CD4-positive, alpha-beta memory T cell (primary cell): ENCODE measurements around the gene PMIS2. TPM values are rescaled to one million over a fixed set of nuclear protein-coding genes. Genes with fewer than 3 reads are reported as not detected.
A peak's percentile ranks its signal among the peaks of the same experiment; 100 is the strongest.
"Not testable (repeated sequence)": the region's sequence is repeated elsewhere in the genome, so short reads cannot be mapped to it uniquely, and the experiment has no call there.

Experiments
- CTCF ChIA-PET: fragments of 350-600 bp; sonication (Branson Sonifier 250); formaldehyde crosslinking; loops from one replicate; lab custom pipeline; 2021; ENCODE audit warnings: inconsistent platforms; ENCODE audit not compliant: partially characterized antibody; lab: Charles Lee
- POLR2A ChIA-PET: fragments of 350-600 bp; sonication (Branson Sonifier 250); formaldehyde crosslinking; loops from one replicate; lab custom pipeline; 2021; ENCODE audit not compliant: partially characterized antibody; lab: Charles Lee
- DNase-seq, 5 donors: peaks; one replicate each; pipeline versions ENCODE4 v3.0.0 to v3.0.0-alpha.2; 2020 to 2022; ENCODE audit warnings: mixed read lengths in 1 of 5
- H3K27ac ChIP-seq: one replicate; pipeline ENCODE4 v1.7.0; 2013; ENCODE audit warnings: low read depth, low read length
- H3K27me3 ChIP-seq: 2 replicates; pipeline ENCODE4 v1.7.0; 2013; ENCODE audit warnings: mild to moderate bottlenecking, low read length, moderate library complexity; ENCODE audit not compliant: insufficient read depth
- H3K36me3 ChIP-seq: 2 replicates; pipeline ENCODE4 v1.7.0; 2013; ENCODE audit warnings: mild to moderate bottlenecking, low read length, moderate library complexity; ENCODE audit not compliant: insufficient read depth
- H3K4me1 ChIP-seq: 2 replicates; pipeline ENCODE4 v1.7.0; 2013; ENCODE audit warnings: mild to moderate bottlenecking, low read length, moderate library complexity; ENCODE audit not compliant: insufficient read depth
- H3K4me3 ChIP-seq, 2 donors: one replicate each; pipeline ENCODE4 v1.7.0; 2013; ENCODE audit warnings: low read length in 2 of 2, mild to moderate bottlenecking in 1 of 2
- H3K9me3 ChIP-seq, 2 donors: one replicate each; pipeline ENCODE4 v1.7.0; 2013; ENCODE audit warnings: low read length in 2 of 2, control low read depth in 1 of 2; ENCODE audit not compliant: control insufficient read depth in 1 of 2
- H3K27ac Mint-ChIP-seq, 7 donors: one replicate each; pipeline ENCODE4 v1.8.0; 2020 to 2021; ENCODE audit warnings: mixed read lengths in 7 of 7, mild to moderate bottlenecking in 6 of 7, inconsistent platforms in 3 of 7, moderate library complexity in 3 of 7
- H3K27me3 Mint-ChIP-seq, 2 donors: one replicate each; pipeline ENCODE4 v1.8.0; 2020 to 2021; ENCODE audit warnings: mixed read lengths in 2 of 2
- H3K36me3 Mint-ChIP-seq, 2 donors: one replicate each; pipeline ENCODE4 v1.8.0; 2020 to 2021; ENCODE audit warnings: mixed read lengths in 2 of 2, inconsistent platforms in 1 of 2, mild to moderate bottlenecking in 1 of 2
- H3K4me1 Mint-ChIP-seq, 4 donors: one replicate each; pipeline ENCODE4 v1.8.0; 2020 to 2021; ENCODE audit warnings: mixed read lengths in 4 of 4, mild to moderate bottlenecking in 1 of 4
- H3K4me3 Mint-ChIP-seq, 8 donors: one replicate each; pipeline ENCODE4 v1.8.0; 2020 to 2021; ENCODE audit warnings: mixed read lengths in 8 of 8, mild to moderate bottlenecking in 7 of 8, moderate library complexity in 6 of 8, inconsistent platforms in 3 of 8
- H3K9me3 Mint-ChIP-seq, 8 donors: one replicate each; pipeline ENCODE4 v1.8.0; 2020 to 2021; ENCODE audit warnings: mixed read lengths in 8 of 8, mild to moderate bottlenecking in 5 of 8, inconsistent platforms in 3 of 8, moderate library complexity in 1 of 8
- intact Hi-C: fragments of 100-400 bp; cut with micrococcal nuclease; formaldehyde crosslinking; loops from one replicate; pipeline ENCODE4 v1.15.1; 2023
- polyA plus RNA-seq, 2 donors: library from polyadenylated mRNA; unstranded; fragments of 300-500 nt; fragmentation: Illumina TruSeq; gene quantifications; one replicate each; pipeline ENCODE4 v1.2.3, GENCODE V29; 2021
- total RNA-seq, 2 experiments: library from RNA; stranded (reverse); gene quantifications; one replicate each; pipeline ENCODE4 v1.2.3, GENCODE V29; 2021

PMIS2 gene
- total and polyA plus RNA-seq, 4 experiments from 2014 or later, result not detected

GRCh38 chr19:35595026-35595425 lies 9.1 kb downstream of the PMIS2 start:
- H3K27ac Mint-ChIP-seq, H3K27me3 ChIP-seq, POLR2A ChIA-PET, H3K9me3 Mint-ChIP-seq, H3K27me3 Mint-ChIP-seq, CTCF ChIA-PET, H3K9me3 ChIP-seq, intact Hi-C loops, H3K4me3 ChIP-seq, H3K4me1 Mint-ChIP-seq, H3K27ac ChIP-seq, H3K4me1 ChIP-seq, H3K4me3 Mint-ChIP-seq, DNase-seq, H3K36me3 Mint-ChIP-seq, H3K36me3 ChIP-seq: not testable (repeated sequence)

- Mint-ChIP-seq H3K4me1 (peaks cover 0 to 2% (median 1%) of the 10 kb centered on the region in 4 donors), H3K4me3 (no peak overlapping the region), H3K36me3 (no peaks in the 10 kb centered on the region), H3K27ac (no peak overlapping the region), H3K27me3 (peaks cover 4 to 7% of the 10 kb centered on the region in 2 donors), H3K9me3 (no peaks in the 10 kb centered on the region)
- no peak for DNase-seq
- Histone ChIP-seq H3K4me1 (no peaks in the 10 kb centered on the region), H3K27ac (no peak overlapping the region), H3K36me3 (no peaks in the 10 kb centered on the region), H3K27me3 (no peaks in the 10 kb centered on the region), H3K4me3 (no peak overlapping the region), H3K9me3 (no peaks in the 10 kb centered on the region)
- CTCF ChIA-PET, result no interaction called here
- POLR2A ChIA-PET, result no interaction called here
- intact Hi-C loops, result no loop called here
Measured at GRCh38 chr19:35595928-35596327, 10.0 kb downstream of the PMIS2 start.

GRCh38 chr19:35596366-35596999 lies 10.5 kb downstream of the PMIS2 start:
- Mint-ChIP-seq H3K27me3 (peaks cover 4 to 7% of the 10 kb centered on the region in 2 donors), H3K27ac (no peak overlapping the region), H3K9me3 (no peaks in the 10 kb centered on the region), H3K4me3 (no peak overlapping the region), H3K4me1 (peaks cover 0 to 2% (median 1%) of the 10 kb centered on the region in 4 donors), H3K36me3 (no peaks in the 10 kb centered on the region)
- intact Hi-C loops, result no loop called here
- ChIA-PET CTCF (interaction anchor here (1.0 to 1.5 kb wide), 2 partner anchors 48 to 86 kb away, joined by 4 to 5 read pairs; no protein-coding TSS in a partner anchor), POLR2A (no interaction called here)
- no peaks in the 10 kb centered on the region for H3K27me3 ChIP-seq
- H3K4me3 ChIP-seq, result no peak overlapping the region
- peak in 1 of 5 donors; percentile 16 for DNase-seq
- H3K9me3 ChIP-seq, result no peaks in the 10 kb centered on the region
- no peaks in the 10 kb centered on the region for H3K36me3 ChIP-seq
- no peaks in the 10 kb centered on the region for H3K4me1 ChIP-seq
- no peak overlapping the region for H3K27ac ChIP-seq

- Histone ChIP-seq H3K4me3 (no peak overlapping the region), H3K27me3 (no peaks in the 10 kb centered on the region), H3K4me1 (no peaks in the 10 kb centered on the region), H3K27ac (no peak overlapping the region), H3K9me3 (no peaks in the 10 kb centered on the region), H3K36me3 (no peaks in the 10 kb centered on the region)
- ChIA-PET POLR2A (interaction anchor here (0.9 kb wide), 1 partner anchor 1607 kb away, joined by 3 read pairs; no protein-coding TSS in a partner anchor), CTCF (no interaction called here)
- no peaks in the 10 kb centered on the region for H3K36me3 Mint-ChIP-seq
- no peak overlapping the region for H3K4me3 Mint-ChIP-seq
- DNase-seq, result no peak
- H3K27me3 Mint-ChIP-seq, result peaks cover 1 to 4% of the 10 kb centered on the region in 2 donors
- H3K9me3 Mint-ChIP-seq, result peaks cover 0 to 3% (median 0%) of the 10 kb centered on the region in 8 donors
- intact Hi-C loops, result no loop called here
- no peak overlapping the region for H3K27ac Mint-ChIP-seq
- no peaks in the 10 kb centered on the region for H3K4me1 Mint-ChIP-seq
Measured at GRCh38 chr19:35601971-35602370, 16.0 kb downstream of the PMIS2 start.

- intact Hi-C loops, H3K4me3 Mint-ChIP-seq: not testable (repeated sequence)
Measured at GRCh38 chr19:35604436-35604835, 18.5 kb downstream of the PMIS2 start.

GRCh38 chr19:35607170-35607569 lies 21.2 kb downstream of the PMIS2 start:
- H3K36me3 ChIP-seq, intact Hi-C loops, H3K27ac Mint-ChIP-seq, DNase-seq, H3K27ac ChIP-seq, H3K9me3 ChIP-seq, H3K4me3 Mint-ChIP-seq, H3K4me3 ChIP-seq, H3K27me3 ChIP-seq, H3K27me3 Mint-ChIP-seq, H3K36me3 Mint-ChIP-seq: not testable (repeated sequence)
- peaks cover 26% of the 10 kb centered on the region for H3K4me1 ChIP-seq
- peaks cover 16 to 34% (median 22%) of the 10 kb centered on the region in 4 donors for H3K4me1 Mint-ChIP-seq
- POLR2A ChIA-PET, result interaction anchor here (1.0 kb wide), 1 partner anchor 41 kb away, joined by 3 read pairs; the partner anchor contains the start of gene COX6B1
- H3K9me3 Mint-ChIP-seq, result peaks cover 0 to 12% (median 4%) of the 10 kb centered on the region in 8 donors
- CTCF ChIA-PET, result interaction anchor here (1.8 kb wide), 1 partner anchor 20 kb away, joined by 3 read pairs; no protein-coding TSS in a partner anchor

More at GRCh38 chr19:35604436-35604835, 18.5 kb downstream of the PMIS2 start:
- H3K27ac ChIP-seq, H3K4me1 ChIP-seq, H3K4me1 Mint-ChIP-seq, H3K27me3 Mint-ChIP-seq, H3K27me3 ChIP-seq, DNase-seq, H3K9me3 ChIP-seq, H3K36me3 Mint-ChIP-seq, H3K27ac Mint-ChIP-seq, H3K4me3 ChIP-seq, H3K36me3 ChIP-seq, CTCF ChIA-PET: not testable (repeated sequence)
- POLR2A ChIA-PET, result interaction anchor here (0.7 kb wide), 1 partner anchor 56 kb away, joined by 3 read pairs; no protein-coding TSS in a partner anchor
- H3K9me3 Mint-ChIP-seq, result peaks cover 0 to 12% (median 4%) of the 10 kb centered on the region in 8 donors

GRCh38 chr19:35607661-35608060 lies 21.7 kb downstream of the PMIS2 start:
- H3K27ac Mint-ChIP-seq, result peak overlapping the region in 1 of 7 donors; percentile 25
- ChIA-PET CTCF (interaction anchor here (0.9 to 1.8 kb wide), 2 partner anchors 20 to 60 kb away, joined by 3 read pairs; no protein-coding TSS in a partner anchor), POLR2A (interaction anchor here (1.0 kb wide), 1 partner anchor 41 kb away, joined by 3 read pairs; the partner anchor contains the start of gene COX6B1)

More at GRCh38 chr19:35607661-35608060, 21.7 kb downstream of the PMIS2 start:
- H3K27ac ChIP-seq, result no peak overlapping the region
- Mint-ChIP-seq H3K27me3 (peaks cover 0 to 1% of the 10 kb centered on the region in 2 donors), H3K4me1 (peaks cover 16 to 39% (median 26%) of the 10 kb centered on the region in 4 donors), H3K36me3 (peaks cover 3% of the 10 kb centered on the region in 2 donors), H3K9me3 (peaks cover 0 to 12% (median 5%) of the 10 kb centered on the region in 8 donors), H3K4me3 (no peak overlapping the region)
- DNase-seq, result no peak
- no peaks in the 10 kb centered on the region for H3K36me3 ChIP-seq
- no peaks in the 10 kb centered on the region for H3K27me3 ChIP-seq
- intact Hi-C loops, result no loop called here
- H3K4me1 ChIP-seq, result peaks cover 29% of the 10 kb centered on the region
- no peaks in the 10 kb centered on the region for H3K9me3 ChIP-seq
- no peak overlapping the region for H3K4me3 ChIP-seq
